Adipocyte (in vitro differentiated cells): ENCODE measurements around the gene CAMK1D.
"Not testable (repeated sequence)": the region's sequence is repeated elsewhere in the genome, so short reads cannot be mapped to it uniquely, and the experiment has no call there.

ENCODE experiments used
- DNase-seq: peaks from one replicate; pipeline ENCODE4 v3.0.0-alpha.2; 2015; ENCODE audit warnings: low read depth
- H3K27me3 ChIP-seq: replicated peaks from 2 replicates; pipeline ENCODE4 v1.7.0; 2013; ENCODE audit warnings: mild to moderate bottlenecking, low read length, moderate library complexity; ENCODE audit not compliant: control insufficient read depth, insufficient read depth
- H3K36me3 ChIP-seq: 2 replicates; pipeline ENCODE4 v1.7.0; 2013; ENCODE audit warnings: low read length, mild to moderate bottlenecking, moderate library complexity; ENCODE audit not compliant: control insufficient read depth, insufficient read depth, severe bottlenecking
- H3K4me1 ChIP-seq: 2 replicates; pipeline ENCODE4 v1.7.0; 2013; ENCODE audit warnings: mild to moderate bottlenecking, low read length, moderate library complexity; ENCODE audit not compliant: control insufficient read depth, insufficient read depth
- H3K4me3 ChIP-seq: 2 replicates; pipeline ENCODE4 v1.7.0; 2013; ENCODE audit warnings: mild to moderate bottlenecking, low read length, moderate library complexity
- H3K9ac ChIP-seq: 2 replicates; pipeline ENCODE4 v1.7.0; 2013; ENCODE audit warnings: mild to moderate bottlenecking, low read length, moderate library complexity
- H3K9me3 ChIP-seq: 2 replicates; pipeline ENCODE4 v1.7.0; 2013; ENCODE audit warnings: mild to moderate bottlenecking, low read length, moderate library complexity; ENCODE audit not compliant: control insufficient read depth

The CAMK1D gene

GRCh38 chr10:12355384-12355783 lies 6.0 kb downstream of the CAMK1D start:
- peaks cover 18% of the 10 kb centered on the region for H3K4me1 ChIP-seq
- no peak for DNase-seq
- no peaks in the 10 kb centered on the region for H3K9me3 ChIP-seq
- no peak overlapping the region for H3K9ac ChIP-seq
- no peaks in the 10 kb centered on the region for H3K27me3 ChIP-seq
- H3K36me3 ChIP-seq = no peaks in the 10 kb centered on the region
- no peak overlapping the region for H3K4me3 ChIP-seq

GRCh38 chr10:12357525-12358151 lies 8.3 kb downstream of the CAMK1D start:
- Histone ChIP-seq H3K9ac (no peak overlapping the region), H3K9me3 (no peaks in the 10 kb centered on the region), H3K36me3 (no peaks in the 10 kb centered on the region), H3K4me3 (no peak overlapping the region), H3K4me1 (peaks cover 10% of the 10 kb centered on the region), H3K27me3 (no peaks in the 10 kb centered on the region)
- DNase-seq = no peak

- Histone ChIP-seq H3K4me1 (peaks cover 10% of the 10 kb centered on the region), H3K9ac (no peak overlapping the region), H3K27me3 (no peaks in the 10 kb centered on the region), H3K9me3 (no peaks in the 10 kb centered on the region), H3K36me3 (no peaks in the 10 kb centered on the region), H3K4me3 (no peak overlapping the region)
- DNase-seq = no peak
Observed at GRCh38 chr10:12358863-12359564, 9.7 kb downstream of the CAMK1D start.

GRCh38 chr10:12360461-12360860 lies 11.1 kb downstream of the CAMK1D start:
- no peaks in the 10 kb centered on the region for H3K36me3 ChIP-seq
- no peaks in the 10 kb centered on the region for H3K27me3 ChIP-seq
- H3K4me3 ChIP-seq = no peak overlapping the region
- H3K4me1 ChIP-seq = peaks cover 10% of the 10 kb centered on the region
- H3K9ac ChIP-seq = no peak overlapping the region
- H3K9me3 ChIP-seq = no peaks in the 10 kb centered on the region
- no peak for DNase-seq

GRCh38 chr10:12361115-12361514 lies 11.8 kb downstream of the CAMK1D start:
- H3K9ac ChIP-seq, H3K9me3 ChIP-seq, DNase-seq, H3K4me3 ChIP-seq, H3K36me3 ChIP-seq, H3K27me3 ChIP-seq: not testable (repeated sequence)
- peaks cover 10% of the 10 kb centered on the region for H3K4me1 ChIP-seq

GRCh38 chr10:12364559-12364958 lies 15.2 kb downstream of the CAMK1D start:
- Histone ChIP-seq H3K27me3 (no peaks in the 10 kb centered on the region), H3K36me3 (no peaks in the 10 kb centered on the region), H3K4me3 (no peak overlapping the region), H3K9me3 (no peaks in the 10 kb centered on the region), H3K4me1 (peaks cover 2% of the 10 kb centered on the region), H3K9ac (no peak overlapping the region)
- DNase-seq = no peak

- Histone ChIP-seq H3K4me3 (no peak overlapping the region), H3K9me3 (no peaks in the 10 kb centered on the region), H3K9ac (no peak overlapping the region), H3K4me1 (no peaks in the 10 kb centered on the region), H3K36me3 (no peaks in the 10 kb centered on the region), H3K27me3 (no peaks in the 10 kb centered on the region)
- DNase-seq = no peak
Observed at GRCh38 chr10:12367272-12367671, 17.9 kb downstream of the CAMK1D start.

GRCh38 chr10:12369982-12370381 lies 20.6 kb downstream of the CAMK1D start:
- no peaks in the 10 kb centered on the region for H3K4me1 ChIP-seq
- H3K4me3 ChIP-seq = no peak overlapping the region
- no peaks in the 10 kb centered on the region for H3K27me3 ChIP-seq
- no peak overlapping the region for H3K9ac ChIP-seq
- no peaks in the 10 kb centered on the region for H3K36me3 ChIP-seq
- no peak for DNase-seq
- no peaks in the 10 kb centered on the region for H3K9me3 ChIP-seq

GRCh38 chr10:12372846-12373245 lies 23.5 kb downstream of the CAMK1D start:
- Histone ChIP-seq H3K27me3 (no peaks in the 10 kb centered on the region), H3K36me3 (no peaks in the 10 kb centered on the region), H3K4me3 (no peak overlapping the region), H3K9ac (no peak overlapping the region), H3K9me3 (no peaks in the 10 kb centered on the region), H3K4me1 (peaks cover 6% of the 10 kb centered on the region)
- no peak for DNase-seq

- Histone ChIP-seq H3K4me1 (peaks cover 12% of the 10 kb centered on the region), H3K9ac (no peak overlapping the region), H3K27me3 (no peaks in the 10 kb centered on the region), H3K9me3 (no peaks in the 10 kb centered on the region), H3K36me3 (no peaks in the 10 kb centered on the region), H3K4me3 (no peak overlapping the region)
- DNase-seq = no peak
Observed at GRCh38 chr10:12375076-12375504, 25.7 kb downstream of the CAMK1D start.

- Histone ChIP-seq H3K4me3 (no peak overlapping the region), H3K36me3 (no peaks in the 10 kb centered on the region), H3K9ac (no peak overlapping the region), H3K9me3 (no peaks in the 10 kb centered on the region), H3K27me3 (no peaks in the 10 kb centered on the region), H3K4me1 (peaks cover 12% of the 10 kb centered on the region)
- DNase-seq = no peak
Observed at GRCh38 chr10:12376211-12376610, 26.9 kb downstream of the CAMK1D start.
